Thyroid gland (tissue), 4 donors: ENCODE measurements around the gene ZNF423. TPM values are rescaled to one million over a fixed set of nuclear protein-coding genes. Genes with fewer than 3 reads are reported as not detected.
A peak's percentile ranks its signal among the peaks of the same experiment; 100 is the strongest.

ENCODE experiments used
- DNase-seq, 2 donors: peaks; one replicate each; pipeline ENCODE4 v3.0.0-alpha.2; 2019
- H3K27ac ChIP-seq, 3 donors: fragments of 200-600 bp; sonication (generic); 1 replicate in 2 of 3; 2 replicates in 1 of 3; pipeline ENCODE4 v1.5.1; 2016 to 2019; ENCODE audit warnings: mild to moderate bottlenecking in 1 of 3, moderate library complexity in 1 of 3
- H3K27me3 ChIP-seq: fragments of 200-600 bp; sonication (generic); one replicate; pipeline ENCODE4 v1.5.1; 2019
- H3K36me3 ChIP-seq, 2 donors: fragments of 200-600 bp; sonication (generic); one replicate each; pipeline ENCODE4 v1.5.1; 2016 to 2019
- H3K4me1 ChIP-seq, 2 donors: fragments of 200-600 bp; sonication (generic); one replicate each; pipeline ENCODE4 v1.5.1; 2017 to 2019
- H3K4me3 ChIP-seq, 3 donors: fragments of 200-600 bp; sonication (generic); replicated peaks in 1 of 3; 1 replicate in 2 of 3; 2 replicates in 1 of 3; pipeline ENCODE4 v1.5.1; 2016; ENCODE audit warnings: mild to moderate bottlenecking in 1 of 3
- H3K9me3 ChIP-seq: fragments of 200-600 bp; sonication (generic); one replicate; pipeline ENCODE4 v1.5.1; 2017
- CTCF ChIP-seq, 6 experiments: fragments of 200-600 bp in 3 of 6; fragments of 450-650 bp in 3 of 6; sonication (generic) in 3 of 6; IDR thresholded peaks; one replicate each; pipeline ENCODE4 v1.5.1; 2016 to 2019; ENCODE audit warnings: antibody characterized with exemption in 6 of 6, mild to moderate bottlenecking in 2 of 6, inconsistent platforms in 1 of 6, moderate library complexity in 1 of 6
- POLR2A ChIP-seq, 2 donors: fragments of 450-650 bp; IDR thresholded peaks; one replicate each; pipeline ENCODE4 v1.6.1; 2017; ENCODE audit warnings: antibody characterized with exemption in 2 of 2, mild to moderate bottlenecking in 2 of 2, moderate library complexity in 1 of 2
- WGBS, 2 donors: methylation state at CpG; one replicate each; pipeline ENCODE4 v1.1.5; 2017; 5-methylcytosine and 5-hydroxymethylcytosine counted together
- intact Hi-C: fragments of 100-400 bp; cut with DNase I; formaldehyde crosslinking; loops from one replicate; pipeline ENCODE4 v1.15.1; 2023
- total RNA-seq, 4 donors: library from RNA; depleted of rRNA; stranded (reverse); fragments of >200 nt; gene quantifications; one replicate each; pipeline ENCODE4 v1.2.3, GENCODE V29; 2016

Gene ZNF423
- total RNA-seq, 4 donors from 2014 or later: 7.4 to 10.0 (median 8.5) TPM

- no peak overlapping the region for H3K27ac ChIP-seq
- H3K4me1 ChIP-seq: peaks cover 6 to 9% of the 10 kb centered on the region in 2 donors
- no peak for DNase-seq
- 96 to 97% methylated on average over 2 of the region's 2 CpGs for WGBS, 2 donors
- intact Hi-C loops: loop anchor here (5.0 kb wide), 1 partner anchor 371 kb away; the partner anchor contains the start of gene ZNF423
- H3K27me3 ChIP-seq: no peaks in the 10 kb centered on the region
- H3K9me3 ChIP-seq: no peaks in the 10 kb centered on the region
- no peak overlapping the region for H3K4me3 ChIP-seq
- no peak for TF ChIP-seq CTCF (IDR thresholded peaks at IDR 0.05)
- no peak for TF ChIP-seq POLR2A (IDR thresholded peaks at IDR 0.05)
- no peaks in the 10 kb centered on the region for H3K36me3 ChIP-seq
Measured at GRCh38 chr16:49486400-49486799, 369.5 kb downstream of the ZNF423 start.

- Histone ChIP-seq H3K27ac (no peak overlapping the region), H3K27me3 (no peaks in the 10 kb centered on the region), H3K9me3 (no peaks in the 10 kb centered on the region), H3K36me3 (no peaks in the 10 kb centered on the region), H3K4me1 (peaks cover 6 to 9% of the 10 kb centered on the region in 2 donors), H3K4me3 (no peak overlapping the region)
- DNase-seq: no peak
- intact Hi-C loops: loop anchor here (5.0 kb wide), 1 partner anchor 372 kb away; the partner anchor contains the start of gene ZNF423
- TF ChIP-seq CTCF (IDR thresholded peaks at IDR 0.05) (no peak), POLR2A (IDR thresholded peaks at IDR 0.05) (no peak)
Measured at GRCh38 chr16:49485663-49486062, 370.2 kb downstream of the ZNF423 start.

GRCh38 chr16:49484936-49485335, 371.0 kb downstream of the ZNF423 start:
- TF ChIP-seq POLR2A (IDR thresholded peaks at IDR 0.05) (no peak), CTCF (IDR thresholded peaks at IDR 0.05) (no peak)
- Histone ChIP-seq H3K36me3 (no peaks in the 10 kb centered on the region), H3K4me1 (peaks cover 6 to 9% of the 10 kb centered on the region in 2 donors), H3K27me3 (no peaks in the 10 kb centered on the region), H3K27ac (peak overlapping the region in 1 of 3 donors; percentile 27), H3K9me3 (no peaks in the 10 kb centered on the region), H3K4me3 (no peak overlapping the region)
- intact Hi-C loops: loop anchor here (5.0 kb wide), 1 partner anchor 372 kb away; the partner anchor contains the start of gene ZNF423
- 81 to 87% methylated on average over 8 of the region's 8 CpGs for WGBS, 2 donors
- DNase-seq: no peak

- DNase-seq: peak; percentile 61 to 72
- Histone ChIP-seq H3K36me3 (no peaks in the 10 kb centered on the region), H3K4me1 (peaks cover 6 to 9% of the 10 kb centered on the region in 2 donors), H3K9me3 (no peaks in the 10 kb centered on the region), H3K4me3 (no peak overlapping the region), H3K27me3 (no peaks in the 10 kb centered on the region), H3K27ac (peak overlapping the region in 1 of 3 donors; percentile 27)
- WGBS, 2 donors: 3 to 9% methylated on average over 17 to 18 of the region's 18 CpGs
- no peak for TF ChIP-seq CTCF (IDR thresholded peaks at IDR 0.05)
- TF ChIP-seq POLR2A (IDR thresholded peaks at IDR 0.05): no peak
- intact Hi-C loops: no loop called here
Measured at GRCh38 chr16:49484451-49484849, 371.5 kb downstream of the ZNF423 start.

- 56 to 62% methylated on average over 19 to 22 of the region's 22 CpGs for WGBS, 2 donors
- Histone ChIP-seq H3K4me3 (no peak overlapping the region), H3K4me1 (peaks cover 6 to 9% of the 10 kb centered on the region in 2 donors), H3K9me3 (no peaks in the 10 kb centered on the region), H3K36me3 (no peaks in the 10 kb centered on the region), H3K27ac (no peak overlapping the region), H3K27me3 (no peaks in the 10 kb centered on the region)
- intact Hi-C loops: no loop called here
- TF ChIP-seq POLR2A (IDR thresholded peaks at IDR 0.05) (no peak), CTCF (IDR thresholded peaks at IDR 0.05) (no peak)
- no peak for DNase-seq
Measured at GRCh38 chr16:49483651-49484450, 372.1 kb downstream of the ZNF423 start.
